HFFc6 (cell line): ENCODE data around the gene SF3B1. TPM values are rescaled to one million over a fixed set of nuclear protein-coding genes. Genes with fewer than 3 reads are reported as not detected.
"Not testable (repeated sequence)": the region's sequence is repeated elsewhere in the genome, so short reads cannot be mapped to it uniquely, and the experiment has no call there.

ENCODE experiments used
- DNase-seq: peaks from one replicate; pipeline ENCODE4 v3.0.0-alpha.2; 2018
- H3K27ac Mint-ChIP-seq: 2 replicates; pipeline ENCODE4 v1.8.0; 2020; ENCODE audit warnings: mild to moderate bottlenecking, mixed read lengths
- H3K27me3 Mint-ChIP-seq: 2 replicates; pipeline ENCODE4 v1.8.0; 2021; ENCODE audit warnings: mild to moderate bottlenecking, moderate library complexity, mixed read lengths; ENCODE audit not compliant: insufficient read depth
- H3K36me3 Mint-ChIP-seq: 2 replicates; pipeline ENCODE4 v1.8.0; 2021; ENCODE audit warnings: low read depth, mixed read lengths
- H3K4me1 Mint-ChIP-seq: 2 replicates; pipeline ENCODE4 v1.8.0; 2020; ENCODE audit warnings: low read depth, mixed read lengths
- H3K4me3 Mint-ChIP-seq: 2 replicates; pipeline ENCODE4 v1.8.0; 2020; ENCODE audit warnings: mild to moderate bottlenecking, moderate library complexity, mixed read lengths
- H3K9me3 Mint-ChIP-seq: 2 replicates; pipeline ENCODE4 v1.8.0; 2020; ENCODE audit warnings: mild to moderate bottlenecking, mixed read lengths
- CTCF ChIP-seq: fragments of 200-600 bp; sonication (generic); IDR thresholded peaks from 2 replicates; pipeline ENCODE4 v1.5.0; 2021; ENCODE audit warnings: antibody characterized with exemption, mild to moderate bottlenecking
- total RNA-seq, 6 experiments: library from RNA; stranded (reverse); fragmentation: NEBNext Ultra II Directional; extraction: Animal tissue kit (Norgen Biotek cat#: 25700); gene quantifications; 2 replicates in 1 of 6; 3 replicates in 5 of 6; pipeline ENCODE4 v1.2.3, GENCODE V29; 2021

Gene SF3B1
- total RNA-seq, 6 experiments from 2014 or later = 158 to 189 (median 175) TPM

DNA sequence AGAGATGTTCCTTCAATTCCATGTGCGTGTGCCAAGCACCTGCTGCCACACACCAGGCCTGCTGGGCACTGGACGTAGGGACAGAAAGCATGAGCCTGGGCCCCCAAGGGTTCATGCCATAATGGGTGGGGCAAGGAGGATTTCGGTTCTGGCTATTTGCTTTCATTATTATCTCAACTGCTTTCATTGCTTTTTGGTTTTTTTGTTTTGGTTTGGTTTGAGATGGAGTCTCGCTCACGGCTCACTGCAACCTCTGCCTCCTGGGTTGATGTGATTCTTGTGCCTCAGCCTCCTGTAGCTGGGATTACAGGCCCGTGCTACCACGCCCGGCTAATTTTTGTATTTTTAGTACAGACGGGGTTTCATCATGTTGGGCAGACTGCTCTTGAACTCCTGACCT is 57.2 kb downstream of the SF3B1 start:
- Mint-ChIP-seq H3K27ac (no peak overlapping the region), H3K9me3 (no peaks in the 10 kb centered on the region), H3K4me1 (peaks cover 44% of the 10 kb centered on the region), H3K36me3 (no peaks in the 10 kb centered on the region), H3K27me3 (no peaks in the 10 kb centered on the region), H3K4me3 (no peak overlapping the region)
- DNase-seq = no peak
- no peak for TF ChIP-seq CTCF

DNA sequence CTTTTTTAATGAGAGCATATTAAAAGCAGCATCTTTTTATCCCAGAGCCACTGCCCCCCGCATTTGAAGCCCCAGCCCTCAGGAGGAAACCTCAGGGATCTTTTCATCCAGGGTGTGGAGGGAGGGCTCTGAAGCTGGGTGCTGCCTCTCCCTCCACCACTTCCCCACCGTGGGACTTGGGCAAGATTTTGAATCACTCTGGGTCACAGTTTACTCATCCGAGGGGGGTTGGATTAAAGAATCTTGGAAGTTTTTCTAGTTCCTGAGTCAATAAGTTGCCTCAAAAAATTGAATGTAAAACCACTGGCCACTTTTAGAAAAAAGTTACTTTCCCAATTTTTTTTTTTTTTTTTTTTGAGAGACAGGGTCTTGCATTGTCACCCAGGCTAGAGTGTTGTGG is 62.2 kb downstream of the SF3B1 start:
- no peak for DNase-seq
- H3K36me3 Mint-ChIP-seq = no peaks in the 10 kb centered on the region
- TF ChIP-seq CTCF = no peak

GRCh38 chr2:197370664-197371063 is 64.2 kb downstream of the SF3B1 start:
- not testable (repeated sequence) for H3K4me3 Mint-ChIP-seq, H3K27ac Mint-ChIP-seq, H3K9me3 Mint-ChIP-seq, DNase-seq, H3K36me3 Mint-ChIP-seq, H3K27me3 Mint-ChIP-seq
- H3K4me1 Mint-ChIP-seq = peaks cover 29% of the 10 kb centered on the region

More for the DNA sequence above, 62.2 kb downstream of the SF3B1 start:
- no peak overlapping the region for H3K4me3 Mint-ChIP-seq
- no peaks in the 10 kb centered on the region for H3K27me3 Mint-ChIP-seq
- no peaks in the 10 kb centered on the region for H3K9me3 Mint-ChIP-seq
- no peak overlapping the region for H3K27ac Mint-ChIP-seq
- peaks cover 32% of the 10 kb centered on the region for H3K4me1 Mint-ChIP-seq

GRCh38 chr2:197369933-197370320 is 64.9 kb downstream of the SF3B1 start:
- DNase-seq = no peak
- peaks cover 4% of the 10 kb centered on the region; the same call in 1 of the 2 replicates for H3K27me3 Mint-ChIP-seq
- H3K4me3 Mint-ChIP-seq = no peak overlapping the region
- TF ChIP-seq CTCF = no peak
- no peaks in the 10 kb centered on the region for H3K36me3 Mint-ChIP-seq
- H3K27ac Mint-ChIP-seq = no peak overlapping the region
- H3K9me3 Mint-ChIP-seq = no peaks in the 10 kb centered on the region
- peaks cover 29% of the 10 kb centered on the region for H3K4me1 Mint-ChIP-seq

- no peaks in the 10 kb centered on the region for H3K9me3 Mint-ChIP-seq
- no peak for DNase-seq
- H3K4me1 Mint-ChIP-seq = peaks cover 27% of the 10 kb centered on the region
- H3K4me3 Mint-ChIP-seq = no peak overlapping the region
- H3K27me3 Mint-ChIP-seq = peaks cover 4% of the 10 kb centered on the region; the same call in 1 of the 2 replicates
- H3K36me3 Mint-ChIP-seq = no peaks in the 10 kb centered on the region
- H3K27ac Mint-ChIP-seq = no peak overlapping the region
- no peak for TF ChIP-seq CTCF
Measured at GRCh38 chr2:197369228-197369932, 65.4 kb downstream of the SF3B1 start.

GRCh38 chr2:197368412-197368811 is 66.4 kb downstream of the SF3B1 start:
- Mint-ChIP-seq H3K36me3 (no peaks in the 10 kb centered on the region), H3K4me3 (no peak overlapping the region), H3K4me1 (peaks cover 20% of the 10 kb centered on the region), H3K27me3 (peaks cover 4% of the 10 kb centered on the region; the same call in 1 of the 2 replicates), H3K27ac (no peak overlapping the region), H3K9me3 (no peaks in the 10 kb centered on the region)
- no peak for DNase-seq
- TF ChIP-seq CTCF = no peak
